Cardiac fibroblast (primary cell): ENCODE results near the gene FBXL13.
"Not testable (repeated sequence)": the region's sequence is repeated elsewhere in the genome, so short reads cannot be mapped to it uniquely, and the experiment has no call there.

Source experiments
- DNase-seq, 2 donors: peaks; one replicate each; pipeline versions ENCODE4 v3.0.0 to v3.0.0-alpha.2; 2010; ENCODE audit warnings: low read depth in 2 of 2
- H3K4me3 ChIP-seq, 2 donors: replicated peaks in 1 of 2; 1 replicate in 1 of 2; 2 replicates in 1 of 2; pipeline ENCODE4 v1.5.1; 2011; ENCODE audit warnings: low read depth in 2 of 2, low read length in 2 of 2, mild to moderate bottlenecking in 2 of 2, moderate library complexity in 1 of 2
- TF ChIP-seq, protein P1 (sequence below): IDR thresholded peaks from one replicate; pipeline ENCODE4 v1.5.1; 2011; ENCODE audit warnings: low read depth, mild to moderate bottlenecking, low read length, inconsistent platforms

The FBXL13 gene

DNA sequence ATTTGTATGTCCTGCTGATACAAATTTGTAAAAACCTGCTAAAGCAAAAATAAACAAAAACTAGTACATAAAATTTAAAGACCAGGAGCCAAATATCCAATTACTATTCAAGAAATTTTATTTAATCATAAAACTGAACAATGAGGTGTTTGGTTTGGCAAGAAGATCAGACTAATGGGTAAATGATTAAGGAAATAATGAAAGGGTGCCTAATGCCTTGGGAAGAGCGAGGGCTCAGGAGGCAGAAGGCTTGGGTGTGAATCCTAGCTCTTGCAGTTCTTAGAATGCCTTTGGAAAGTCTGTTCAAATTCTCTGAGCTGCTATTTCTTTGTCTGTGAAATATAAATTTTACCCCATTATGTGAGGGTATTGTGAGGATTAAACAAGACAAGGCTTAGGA is 41.9 kb upstream of the FBXL13 start:
- TF ChIP-seq, protein P1, sequence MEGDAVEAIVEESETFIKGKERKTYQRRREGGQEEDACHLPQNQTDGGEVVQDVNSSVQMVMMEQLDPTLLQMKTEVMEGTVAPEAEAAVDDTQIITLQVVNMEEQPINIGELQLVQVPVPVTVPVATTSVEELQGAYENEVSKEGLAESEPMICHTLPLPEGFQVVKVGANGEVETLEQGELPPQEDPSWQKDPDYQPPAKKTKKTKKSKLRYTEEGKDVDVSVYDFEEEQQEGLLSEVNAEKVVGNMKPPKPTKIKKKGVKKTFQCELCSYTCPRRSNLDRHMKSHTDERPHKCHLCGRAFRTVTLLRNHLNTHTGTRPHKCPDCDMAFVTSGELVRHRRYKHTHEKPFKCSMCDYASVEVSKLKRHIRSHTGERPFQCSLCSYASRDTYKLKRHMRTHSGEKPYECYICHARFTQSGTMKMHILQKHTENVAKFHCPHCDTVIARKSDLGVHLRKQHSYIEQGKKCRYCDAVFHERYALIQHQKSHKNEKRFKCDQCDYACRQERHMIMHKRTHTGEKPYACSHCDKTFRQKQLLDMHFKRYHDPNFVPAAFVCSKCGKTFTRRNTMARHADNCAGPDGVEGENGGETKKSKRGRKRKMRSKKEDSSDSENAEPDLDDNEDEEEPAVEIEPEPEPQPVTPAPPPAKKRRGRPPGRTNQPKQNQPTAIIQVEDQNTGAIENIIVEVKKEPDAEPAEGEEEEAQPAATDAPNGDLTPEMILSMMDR, result no peak
- DNase-seq, result no peak
- H3K4me3 ChIP-seq, result no peak overlapping the region

DNA sequence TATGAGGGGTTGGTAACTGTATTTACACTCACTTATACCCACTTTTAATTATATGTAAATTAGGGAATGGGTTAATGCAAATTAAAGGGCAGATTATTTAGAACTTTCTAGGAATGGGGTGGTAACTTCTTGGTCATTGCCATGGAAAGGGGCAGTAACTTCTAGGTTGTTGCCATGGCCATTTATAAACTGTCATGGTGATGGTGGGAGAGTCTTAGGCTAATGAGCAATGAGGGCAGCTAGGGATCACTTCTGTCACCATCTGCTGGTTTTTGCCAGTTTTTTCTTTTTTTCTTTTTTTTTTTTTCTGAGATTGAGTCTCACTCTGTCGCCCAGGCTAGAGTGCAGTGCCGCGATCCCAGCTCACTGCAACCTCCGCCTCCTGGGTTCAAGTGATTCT is 41.2 kb upstream of the FBXL13 start:
- TF ChIP-seq, protein P1, result no peak
- no peak for DNase-seq
- H3K4me3 ChIP-seq, result no peak overlapping the region

DNA sequence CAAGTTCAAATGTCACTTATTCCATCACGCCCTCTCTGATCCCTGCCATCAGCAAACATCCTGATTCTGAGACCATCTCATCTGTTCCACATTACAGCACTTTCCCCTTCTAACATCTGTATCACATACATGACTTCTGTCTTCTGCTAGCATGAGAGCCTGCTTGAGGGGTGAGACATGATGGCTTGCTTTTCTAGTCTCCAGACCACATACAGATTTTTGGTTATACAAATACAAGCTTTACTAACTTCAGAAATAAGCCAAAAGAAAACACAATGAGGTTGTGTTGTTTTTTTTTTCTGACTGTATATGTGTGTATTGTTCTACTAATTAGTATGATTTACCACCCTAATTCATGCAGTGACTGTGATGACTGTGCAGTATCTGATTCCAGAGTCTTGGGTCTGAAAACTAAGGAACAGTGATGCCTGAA is 40.0 kb upstream of the FBXL13 start:
- TF ChIP-seq, protein P1, result no peak
- H3K4me3 ChIP-seq, result no peak overlapping the region
- no peak for DNase-seq

DNA sequence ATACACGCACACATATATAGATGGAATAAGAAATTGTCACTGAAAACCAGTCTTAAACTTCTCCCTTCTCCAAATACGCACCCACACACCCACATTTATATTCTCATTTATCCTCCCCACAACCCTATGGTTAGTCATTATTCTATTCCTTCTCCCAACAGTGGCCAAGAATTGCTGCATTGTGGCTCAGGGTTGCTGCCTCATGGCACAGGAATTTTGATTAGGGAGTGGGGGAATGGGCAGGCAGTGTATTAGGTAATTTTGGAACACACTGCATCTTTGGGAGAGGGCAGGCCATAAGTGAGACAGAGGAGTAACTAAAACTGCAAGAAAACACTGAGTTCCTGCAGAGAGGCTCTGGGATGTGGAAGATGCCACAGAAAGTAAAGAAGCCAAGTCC is 38.6 kb upstream of the FBXL13 start:
- no peak overlapping the region for H3K4me3 ChIP-seq
- DNase-seq, result peak; percentile 92 to 96
- TF ChIP-seq, protein P1, result no peak

DNA sequence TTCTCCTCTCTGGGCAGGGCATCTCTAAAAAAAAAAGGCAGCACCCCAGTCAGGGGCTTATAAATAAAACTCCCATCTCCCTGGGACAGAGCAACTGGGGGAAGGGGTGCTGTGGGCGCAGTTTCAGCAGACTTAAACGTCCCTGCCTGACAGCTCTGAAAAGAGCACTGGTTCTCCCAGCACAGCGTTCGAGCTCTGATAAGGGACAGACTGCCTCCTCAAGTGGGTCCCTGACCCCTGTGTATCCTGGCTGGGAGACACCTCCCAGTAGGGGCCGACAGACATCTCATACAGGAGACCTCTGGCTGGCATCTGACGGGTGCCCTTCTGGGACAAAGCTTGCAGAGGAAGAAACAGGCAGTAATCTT is 32.1 kb upstream of the FBXL13 start:
- H3K4me3 ChIP-seq, DNase-seq: not testable (repeated sequence)

DNA sequence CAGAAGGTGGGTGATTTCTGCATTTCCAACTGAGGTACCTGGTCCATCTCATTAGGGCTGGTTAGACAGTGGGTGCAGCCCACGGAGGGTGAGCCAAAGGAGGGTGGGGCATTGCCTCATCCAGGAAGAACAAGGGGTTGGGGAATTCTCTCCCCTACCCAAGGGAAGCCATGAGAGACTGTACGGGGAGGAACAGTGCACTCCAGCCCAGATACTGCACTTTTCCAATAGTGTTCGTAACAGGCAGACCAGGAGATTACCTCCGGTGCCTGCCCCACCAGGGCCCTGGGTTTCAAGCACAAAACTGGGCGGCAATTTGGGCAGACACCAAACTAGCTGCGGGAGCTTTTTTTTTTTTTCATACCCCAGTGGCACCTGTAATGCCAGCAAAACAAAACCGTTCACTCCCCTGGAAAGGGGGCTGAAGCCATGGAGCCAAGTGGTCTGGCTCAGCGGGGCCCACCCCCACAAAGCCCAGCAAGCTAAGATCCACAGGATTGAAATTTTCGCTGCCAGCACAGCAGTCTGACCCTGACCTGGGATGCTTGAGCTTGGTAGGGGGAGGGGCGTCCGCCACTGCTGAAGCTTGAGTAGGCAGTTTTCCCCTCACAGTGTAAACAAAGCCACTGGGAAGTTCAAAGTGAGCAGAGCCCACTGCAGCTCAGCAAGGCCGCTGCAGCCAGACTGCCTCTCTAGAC is 31.6 kb upstream of the FBXL13 start:
- DNase-seq, result no peak
- TF ChIP-seq, protein P1, result no peak

DNA sequence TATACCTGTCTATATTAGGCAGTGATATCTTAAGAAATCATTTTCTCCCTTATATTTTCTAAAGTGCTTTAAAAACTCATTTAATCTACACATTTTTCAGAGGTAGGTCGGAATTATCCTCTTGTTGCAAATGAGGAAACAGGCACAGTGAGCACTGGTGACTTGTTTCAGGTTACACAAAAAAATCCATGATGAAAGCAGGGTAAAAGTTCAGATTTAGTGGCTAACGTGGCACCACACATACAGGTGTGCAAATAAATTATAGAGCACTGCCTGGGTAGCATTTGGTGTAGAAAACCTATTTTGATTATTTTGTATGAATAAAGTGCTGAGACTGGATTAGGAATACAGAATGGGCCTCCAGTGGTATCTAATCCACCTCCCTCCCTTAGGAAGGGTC is 26.9 kb upstream of the FBXL13 start:
- no peak for DNase-seq
- TF ChIP-seq, protein P1, result no peak
- no peak overlapping the region for H3K4me3 ChIP-seq

More for the DNA sequence above, 31.6 kb upstream of the FBXL13 start:
- no peak overlapping the region for H3K4me3 ChIP-seq
